Dedifferentiated amniotic fluid mesenchymal stem cell (primary cell): ENCODE data around the gene DGCR6.
"Not testable (repeated sequence)": the region's sequence is repeated elsewhere in the genome, so short reads cannot be mapped to it uniquely, and the experiment has no call there.

Source experiments
- DNase-seq: peaks from one replicate; pipeline ENCODE4 v3.0.0-alpha.2; 2016; ENCODE audit errors: extremely low spot score

Gene DGCR6

GRCh38 chr22:18931905-18932652 lies 26.0 kb downstream of the DGCR6 start:
- DNase-seq = no peak

GRCh38 chr22:18933914-18934313 lies 27.8 kb downstream of the DGCR6 start:
- DNase-seq = no peak

DNA sequence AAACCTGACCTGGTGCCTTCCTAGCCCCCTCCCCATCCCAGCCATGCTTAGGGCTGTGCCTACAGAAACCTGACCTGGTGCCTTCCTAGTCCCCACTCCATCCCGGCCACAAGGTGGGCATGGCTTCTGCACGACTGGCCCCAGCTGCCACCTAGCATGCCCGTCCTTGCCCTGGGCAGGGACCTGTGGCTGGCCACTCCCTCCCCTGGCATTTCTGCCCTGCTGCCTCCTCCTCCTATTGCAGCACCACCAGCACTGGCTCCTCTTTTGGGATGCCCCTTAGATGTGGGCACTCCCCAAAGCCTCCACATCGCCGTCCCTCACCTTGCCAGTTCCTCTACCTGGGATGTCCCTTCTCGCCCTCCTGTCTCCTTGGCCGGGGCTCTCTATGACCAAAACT lies 28.6 kb downstream of the DGCR6 start:
- DNase-seq = not testable (repeated sequence)

GRCh38 chr22:18935889-18936529 lies 29.9 kb downstream of the DGCR6 start, which contains the start of gene PRODH:
TSS of gene PRODH (minus strand) at chr22:18936293. CDS start at chr22:18936287, 6 bp downstream.
- DNase-seq = no peak

- DNase-seq = not testable (repeated sequence)
Observed at GRCh38 chr22:18938691-18939090, 32.6 kb downstream of the DGCR6 start.

DNA sequence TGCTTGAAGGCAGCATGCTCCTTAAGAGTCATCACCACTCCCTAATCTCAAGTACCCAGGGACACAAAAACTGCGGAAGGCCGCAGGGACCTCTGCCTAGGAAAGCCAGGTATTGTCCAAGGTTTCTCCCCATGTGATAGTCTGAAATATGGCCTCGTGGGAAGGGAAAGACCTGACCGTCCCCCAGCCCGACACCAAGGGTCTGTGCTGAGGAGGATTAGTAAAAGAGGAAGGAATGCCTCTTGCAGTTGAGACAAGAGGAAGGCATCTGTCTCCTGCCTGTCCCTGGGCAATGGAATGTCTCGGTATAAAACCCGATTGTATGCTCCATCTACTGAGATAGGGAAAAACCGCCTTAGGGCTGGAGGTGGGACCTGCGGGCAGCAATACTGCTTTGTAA lies 41.0 kb downstream of the DGCR6 start:
- DNase-seq = not testable (repeated sequence)

GRCh38 chr22:18947905-18948304 lies 41.8 kb downstream of the DGCR6 start:
- no peak for DNase-seq

- no peak for DNase-seq
Observed at GRCh38 chr22:18950141-18950540, 44.0 kb downstream of the DGCR6 start.

DNA sequence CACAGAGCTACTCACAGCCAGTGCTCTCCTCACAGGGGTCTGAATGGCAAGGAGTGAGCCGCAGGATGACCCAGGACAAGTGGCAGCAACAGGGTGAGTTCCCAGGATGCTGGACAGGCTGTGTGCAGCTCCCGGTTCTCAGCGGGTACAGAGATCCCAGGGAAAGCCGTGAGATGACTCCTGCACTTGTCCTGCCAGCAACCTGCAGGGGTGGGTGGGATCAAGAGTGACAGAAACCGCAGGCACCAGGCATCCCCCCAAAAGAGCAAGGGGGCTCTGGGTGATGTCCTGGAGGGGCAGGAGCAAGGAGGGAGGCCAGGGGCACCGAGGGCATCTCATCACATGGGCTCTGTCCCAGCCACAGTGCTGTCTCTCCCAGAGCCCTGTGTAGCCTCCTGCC lies 45.9 kb downstream of the DGCR6 start:
- DNase-seq = no peak

- DNase-seq = not testable (repeated sequence)
Observed at GRCh38 chr22:18953128-18953527, 47.0 kb downstream of the DGCR6 start.

DNA sequence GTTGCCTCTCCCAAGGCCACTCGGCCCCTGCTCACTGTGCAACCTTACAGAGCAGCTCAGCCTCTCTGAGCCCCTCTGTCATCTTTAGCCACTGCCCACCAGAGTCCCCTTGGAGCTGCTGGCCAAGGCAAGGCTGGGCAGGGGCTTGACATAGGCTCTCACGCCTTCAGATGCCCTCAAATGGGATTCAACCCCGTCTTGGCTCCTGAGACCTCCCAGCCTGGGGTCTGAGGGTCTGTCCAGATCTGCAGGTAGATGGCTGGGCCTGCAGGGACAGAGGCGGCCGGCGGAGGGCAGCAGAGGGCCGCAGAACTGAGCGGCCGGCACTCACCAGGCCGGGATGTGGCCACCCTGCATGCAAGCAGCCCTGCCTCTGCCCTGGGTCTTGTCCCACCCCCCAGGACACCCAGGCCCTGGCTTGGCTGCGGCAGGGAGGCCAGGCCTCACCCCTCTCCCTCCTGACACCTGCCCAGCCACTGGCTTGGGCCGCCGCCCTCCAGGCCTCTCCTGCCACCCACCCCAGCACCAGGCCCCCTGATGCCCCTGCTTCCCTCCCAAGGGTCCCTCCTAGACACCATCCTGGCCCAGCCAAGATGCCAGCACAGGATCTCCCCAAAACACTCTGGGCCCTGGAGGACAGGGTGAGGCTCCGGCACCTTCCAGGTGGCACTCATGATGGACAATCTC lies 48.3 kb downstream of the DGCR6 start:
- not testable (repeated sequence) for DNase-seq

DNA sequence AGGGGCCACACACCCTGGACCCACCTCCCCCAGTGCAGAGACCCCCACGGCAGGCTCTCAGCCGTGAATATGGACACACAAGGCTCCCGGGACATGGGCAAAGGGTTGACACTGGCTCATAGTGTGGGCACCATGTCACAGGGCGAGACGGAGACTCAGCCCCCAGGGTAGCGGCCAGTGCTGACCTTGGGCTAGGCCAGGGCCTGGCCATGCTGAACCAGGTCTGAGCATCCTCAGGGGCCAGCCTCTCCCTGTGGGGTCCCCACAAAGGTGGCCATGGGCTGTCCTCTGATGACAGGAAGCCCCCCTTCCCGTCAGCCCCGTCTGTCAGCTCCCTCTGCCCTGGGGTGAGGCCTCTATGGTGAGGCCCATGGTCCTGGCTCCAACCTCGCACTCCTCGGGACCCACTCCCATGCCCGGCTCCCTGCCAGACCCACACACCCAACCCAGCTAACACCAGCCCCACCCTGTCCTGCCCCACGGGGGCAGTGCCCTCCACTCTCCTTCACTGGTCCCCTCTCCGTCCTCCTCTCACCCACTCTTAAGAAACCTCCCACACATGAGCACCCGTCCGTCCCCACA lies 49.0 kb downstream of the DGCR6 start:
- DNase-seq = no peak

- DNase-seq = no peak
Observed at GRCh38 chr22:18955696-18956095, 49.6 kb downstream of the DGCR6 start.

- DNase-seq = not testable (repeated sequence)
Observed at GRCh38 chr22:18956121-18956895, 50.2 kb downstream of the DGCR6 start.

GRCh38 chr22:18956956-18957355 lies 50.8 kb downstream of the DGCR6 start:
- DNase-seq = not testable (repeated sequence)

DNA sequence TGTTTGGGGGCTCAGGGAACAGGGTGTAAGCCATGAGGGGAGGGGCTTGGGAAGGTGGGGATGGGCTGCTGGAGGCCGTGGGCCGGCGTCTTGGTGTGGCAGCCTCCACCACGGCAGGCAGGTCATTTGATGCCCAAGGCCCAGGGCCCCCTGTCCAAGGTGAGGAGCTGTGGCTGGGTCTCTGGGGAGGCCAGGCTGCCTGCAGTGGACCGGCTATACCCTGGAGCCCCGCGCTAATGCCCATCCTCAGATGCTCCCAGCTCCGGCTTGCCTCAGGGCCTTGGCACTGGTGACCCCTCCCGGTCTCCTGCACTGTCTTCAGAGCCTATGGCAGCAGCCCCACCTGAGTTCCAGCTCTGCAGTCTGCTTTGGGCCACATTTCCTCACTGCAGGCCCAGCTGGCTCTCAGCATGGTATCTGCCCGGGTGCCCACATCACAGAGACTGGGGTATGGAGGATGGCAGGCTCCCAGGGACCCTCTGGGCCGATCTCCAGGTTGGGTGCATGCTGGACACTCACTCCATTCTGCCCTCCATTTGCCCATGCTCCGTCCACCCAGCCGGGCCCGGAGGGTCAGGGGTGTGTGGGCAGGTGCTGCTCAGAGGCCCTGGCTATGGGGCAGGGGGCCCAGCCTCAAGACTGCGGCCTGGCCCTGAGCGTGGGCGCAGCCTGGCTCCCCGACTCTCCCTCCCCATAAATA lies 51.7 kb downstream of the DGCR6 start:
- DNase-seq = not testable (repeated sequence)

DNA sequence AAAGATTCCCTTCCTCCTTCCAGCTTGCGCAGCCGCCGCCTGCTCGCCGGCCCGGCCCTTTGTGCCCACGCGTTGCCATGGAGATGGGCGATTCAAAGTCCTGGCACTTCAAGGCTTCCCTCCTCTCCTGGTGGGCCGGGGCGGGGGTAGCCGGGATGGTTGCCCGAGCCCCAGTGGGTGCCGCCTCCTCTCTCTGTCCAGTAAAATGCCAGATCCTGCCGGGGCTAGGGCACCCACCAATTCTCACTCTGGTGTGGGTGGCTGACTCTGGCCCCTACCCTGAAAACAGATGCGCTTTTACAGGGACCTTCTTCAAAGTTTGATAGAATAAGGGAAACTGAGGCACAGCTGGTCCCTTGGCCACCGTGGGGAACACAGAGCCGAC lies 52.2 kb downstream of the DGCR6 start:
- DNase-seq = not testable (repeated sequence)

GRCh38 chr22:18958738-18959137 lies 52.6 kb downstream of the DGCR6 start:
- not testable (repeated sequence) for DNase-seq

DNA sequence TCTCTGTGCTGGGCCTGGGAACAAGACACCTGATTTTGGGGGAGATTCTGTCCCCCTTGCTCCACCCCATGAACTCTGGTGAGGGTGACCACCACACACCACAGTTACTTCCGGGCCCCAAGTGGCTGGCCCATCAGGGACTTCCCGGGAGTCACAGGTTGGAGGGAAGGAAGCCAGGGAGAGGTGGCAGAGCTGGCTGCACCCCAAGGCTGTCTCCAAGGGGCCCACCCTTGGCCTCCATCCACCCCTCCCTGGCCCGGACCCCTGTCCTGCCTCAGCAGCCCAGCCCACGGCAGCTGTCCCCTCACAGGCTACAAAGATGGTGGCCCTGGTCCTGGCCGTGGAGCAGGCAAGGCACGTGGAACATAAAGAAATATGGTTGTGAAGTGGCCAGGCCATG lies 53.1 kb downstream of the DGCR6 start:
- DNase-seq = not testable (repeated sequence)

DNA sequence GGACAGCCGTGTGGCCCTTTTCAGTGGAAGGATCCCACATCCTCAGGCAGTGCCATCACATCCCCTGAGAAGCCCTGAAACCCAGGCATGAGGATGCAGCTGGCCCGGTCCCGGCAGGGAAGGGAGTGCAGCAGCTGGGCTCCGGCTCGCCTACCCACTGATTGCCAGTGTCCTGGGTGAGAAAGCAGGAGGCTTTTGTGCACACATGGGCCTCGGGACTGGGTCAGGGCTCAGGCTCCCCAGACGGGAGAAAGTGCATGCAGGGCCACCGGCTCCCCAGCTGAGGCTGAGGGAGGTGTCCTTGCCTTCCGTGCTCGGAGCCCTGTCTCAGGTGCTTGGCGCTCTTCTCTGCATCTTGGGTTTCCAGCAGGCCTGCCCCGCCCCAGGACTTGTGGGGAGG lies 53.6 kb downstream of the DGCR6 start:
- DNase-seq = not testable (repeated sequence)
